ENCODE results near the gene ATCAY.

DNA sequence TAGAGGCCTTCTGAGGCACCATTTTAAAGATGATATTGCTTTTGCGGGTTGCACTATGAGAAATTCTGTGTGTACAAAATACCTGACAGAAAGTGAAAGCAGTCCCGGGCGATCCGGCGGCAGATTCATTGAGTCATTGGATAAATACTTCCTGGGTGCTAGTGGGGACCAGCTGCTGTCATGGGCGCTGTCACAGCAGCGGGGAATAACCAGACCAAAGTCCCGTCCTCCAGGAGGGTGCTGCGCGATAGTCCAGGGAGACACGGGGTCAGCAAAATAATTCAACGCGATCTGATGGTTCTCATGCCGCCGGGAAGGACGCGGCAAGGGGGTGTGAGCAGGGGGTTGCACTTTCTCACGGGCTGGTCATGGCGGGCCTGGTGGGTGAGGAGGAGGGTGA, 25.2 kb upstream of the ATCAY start:
- no peak for TF ChIP-seq GATA2 (IDR thresholded peaks at IDR 0.05; ENCODE audit: low read depth, low read length)
- TF ChIP-seq GATA3 (IDR thresholded peaks at IDR 0.05; ENCODE audit: low read depth, low read length) = no peak
